GM18502 (cell line): ENCODE data around the gene EDDM3A.
"Not testable (repeated sequence)": the region's sequence is repeated elsewhere in the genome, so short reads cannot be mapped to it uniquely, and the experiment has no call there.

Experiments used
- ATAC-seq: cut with Tn5 transposase; IDR thresholded peaks from one replicate; pipeline ENCODE4 v1.9.1; 2021; ENCODE audit warnings: mild to moderate bottlenecking; ENCODE audit not compliant: unreplicated experiment, poor library complexity

EDDM3A gene

GRCh38 chr14:20732979-20733635 is 12.6 kb upstream of the EDDM3A start:
- no peak for ATAC-seq

GRCh38 chr14:20733684-20734429 is 11.8 kb upstream of the EDDM3A start:
- ATAC-seq = no peak

- no peak for ATAC-seq
Observed at GRCh38 chr14:20734430-20734806, 11.3 kb upstream of the EDDM3A start.

- ATAC-seq = not testable (repeated sequence)
Observed at GRCh38 chr14:20738292-20738691, 7.4 kb upstream of the EDDM3A start.

- no peak for ATAC-seq
Observed at GRCh38 chr14:20742132-20742531, 3.6 kb upstream of the EDDM3A start.

GRCh38 chr14:20743556-20743955 is 2.1 kb upstream of the EDDM3A start:
- no peak for ATAC-seq

GRCh38 chr14:20746566-20746965 is 879 bp downstream of the EDDM3A start:
- no peak for ATAC-seq

- ATAC-seq = no peak
Observed at GRCh38 chr14:20748439-20748838, 2.8 kb downstream of the EDDM3A start.

GRCh38 chr14:20750194-20750593 is 4.5 kb downstream of the EDDM3A start:
- ATAC-seq = no peak

GRCh38 chr14:20751963-20752562 is 6.4 kb downstream of the EDDM3A start:
- ATAC-seq = no peak

- no peak for ATAC-seq
Observed at GRCh38 chr14:20754308-20754707, 8.6 kb downstream of the EDDM3A start.

GRCh38 chr14:20755037-20755436 is 9.3 kb downstream of the EDDM3A start:
- no peak for ATAC-seq

GRCh38 chr14:20757965-20758364 is 12.3 kb downstream of the EDDM3A start:
- no peak for ATAC-seq

GRCh38 chr14:20759465-20759864 is 13.8 kb downstream of the EDDM3A start:
- ATAC-seq = not testable (repeated sequence)

GRCh38 chr14:20760950-20761349 is 15.3 kb downstream of the EDDM3A start:
- ATAC-seq = no peak

GRCh38 chr14:20768593-20768892 is 22.9 kb downstream of the EDDM3A start:
- no peak for ATAC-seq

- no peak for ATAC-seq
Observed at GRCh38 chr14:20769421-20769820, 23.7 kb downstream of the EDDM3A start.

- no peak for ATAC-seq
Observed at GRCh38 chr14:20772650-20773049, 27.0 kb downstream of the EDDM3A start.

GRCh38 chr14:20774258-20774824 is 28.7 kb downstream of the EDDM3A start:
- no peak for ATAC-seq

GRCh38 chr14:20775043-20775442 is 29.4 kb downstream of the EDDM3A start:
- ATAC-seq = no peak

GRCh38 chr14:20775901-20776300 is 30.2 kb downstream of the EDDM3A start:
- ATAC-seq = no peak
